ENCODE results near the gene MAML3.

MAML3 gene

GRCh38 chr4:139794158-139794954 lies 359.6 kb downstream of the MAML3 start:
- Histone ChIP-seq H3K27ac (peak overlapping the region; percentile 20), H2AFZ (peak overlapping the region; percentile 38), H3K79me2 (no peaks in the 10 kb centered on the region), H3K9ac (no peak overlapping the region), H3K4me2 (ENCODE audit: low read length) (no peak overlapping the region), H3K27me3 (ENCODE audit: control insufficient read depth, insufficient read depth, low read length) (no peaks in the 10 kb centered on the region), H3K4me1 (peaks cover 14% of the 10 kb centered on the region), H3K4me3 (ENCODE audit: low read depth, low read length) (no peak overlapping the region), H3K36me3 (ENCODE audit: control insufficient read depth, insufficient read depth, low read length) (no peaks in the 10 kb centered on the region), H3K9me3 (ENCODE audit: control insufficient read depth, low read length) (no peaks in the 10 kb centered on the region)
- TF ChIP-seq, protein P1, sequence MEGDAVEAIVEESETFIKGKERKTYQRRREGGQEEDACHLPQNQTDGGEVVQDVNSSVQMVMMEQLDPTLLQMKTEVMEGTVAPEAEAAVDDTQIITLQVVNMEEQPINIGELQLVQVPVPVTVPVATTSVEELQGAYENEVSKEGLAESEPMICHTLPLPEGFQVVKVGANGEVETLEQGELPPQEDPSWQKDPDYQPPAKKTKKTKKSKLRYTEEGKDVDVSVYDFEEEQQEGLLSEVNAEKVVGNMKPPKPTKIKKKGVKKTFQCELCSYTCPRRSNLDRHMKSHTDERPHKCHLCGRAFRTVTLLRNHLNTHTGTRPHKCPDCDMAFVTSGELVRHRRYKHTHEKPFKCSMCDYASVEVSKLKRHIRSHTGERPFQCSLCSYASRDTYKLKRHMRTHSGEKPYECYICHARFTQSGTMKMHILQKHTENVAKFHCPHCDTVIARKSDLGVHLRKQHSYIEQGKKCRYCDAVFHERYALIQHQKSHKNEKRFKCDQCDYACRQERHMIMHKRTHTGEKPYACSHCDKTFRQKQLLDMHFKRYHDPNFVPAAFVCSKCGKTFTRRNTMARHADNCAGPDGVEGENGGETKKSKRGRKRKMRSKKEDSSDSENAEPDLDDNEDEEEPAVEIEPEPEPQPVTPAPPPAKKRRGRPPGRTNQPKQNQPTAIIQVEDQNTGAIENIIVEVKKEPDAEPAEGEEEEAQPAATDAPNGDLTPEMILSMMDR (IDR thresholded peaks at IDR 0.05), result no peak

DNA sequence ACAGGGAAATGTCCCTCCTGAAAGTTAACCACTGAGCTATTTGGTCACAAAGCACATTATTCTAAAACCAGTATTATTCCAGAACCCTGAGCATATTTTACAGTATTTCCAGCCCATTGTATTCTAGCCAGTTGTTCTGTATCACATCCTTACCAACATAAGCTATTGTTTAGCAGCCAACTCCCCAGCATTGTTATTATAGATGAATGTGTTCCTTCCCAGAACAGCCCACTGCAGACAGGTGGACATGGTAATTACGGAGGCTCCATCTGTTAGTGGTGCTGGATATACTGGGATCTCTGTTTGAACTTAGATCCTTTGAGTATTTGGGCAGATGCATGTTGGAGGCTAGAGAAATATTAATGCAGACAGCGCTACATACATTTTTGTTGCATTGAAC lies 362.3 kb downstream of the MAML3 start:
- H3K27me3 ChIP-seq (ENCODE audit: control insufficient read depth, insufficient read depth, low read length), result no peaks in the 10 kb centered on the region
- H3K9ac ChIP-seq, result no peak overlapping the region
- no peak overlapping the region for H3K4me2 ChIP-seq (ENCODE audit: low read length)
- H3K79me2 ChIP-seq, result no peaks in the 10 kb centered on the region
- TF ChIP-seq, protein P1 (IDR thresholded peaks at IDR 0.05), result no peak
- H3K36me3 ChIP-seq (ENCODE audit: control insufficient read depth, insufficient read depth, low read length), result no peaks in the 10 kb centered on the region
- H3K4me3 ChIP-seq (ENCODE audit: low read depth, low read length), result no peak overlapping the region
- H2AFZ ChIP-seq, result no peak overlapping the region
- no peaks in the 10 kb centered on the region for H3K9me3 ChIP-seq (ENCODE audit: control insufficient read depth, low read length)
- H3K27ac ChIP-seq, result no peak overlapping the region
- H3K4me1 ChIP-seq, result peaks cover 10% of the 10 kb centered on the region

- H3K27me3 ChIP-seq (ENCODE audit: control insufficient read depth, insufficient read depth, low read length), result no peaks in the 10 kb centered on the region
- H3K79me2 ChIP-seq, result no peaks in the 10 kb centered on the region
- no peak overlapping the region for H3K4me2 ChIP-seq (ENCODE audit: low read length)
- H3K9ac ChIP-seq, result no peak overlapping the region
- H3K27ac ChIP-seq, result no peak overlapping the region
- no peaks in the 10 kb centered on the region for H3K36me3 ChIP-seq (ENCODE audit: control insufficient read depth, insufficient read depth, low read length)
- H3K9me3 ChIP-seq (ENCODE audit: control insufficient read depth, low read length), result no peaks in the 10 kb centered on the region
- TF ChIP-seq, protein P1 (IDR thresholded peaks at IDR 0.05), result no peak
- peaks cover 6% of the 10 kb centered on the region for H3K4me1 ChIP-seq
- H2AFZ ChIP-seq, result no peak overlapping the region
- H3K4me3 ChIP-seq (ENCODE audit: low read depth, low read length), result no peak overlapping the region
Measured at GRCh38 chr4:139790291-139790690, 363.7 kb downstream of the MAML3 start.

DNA sequence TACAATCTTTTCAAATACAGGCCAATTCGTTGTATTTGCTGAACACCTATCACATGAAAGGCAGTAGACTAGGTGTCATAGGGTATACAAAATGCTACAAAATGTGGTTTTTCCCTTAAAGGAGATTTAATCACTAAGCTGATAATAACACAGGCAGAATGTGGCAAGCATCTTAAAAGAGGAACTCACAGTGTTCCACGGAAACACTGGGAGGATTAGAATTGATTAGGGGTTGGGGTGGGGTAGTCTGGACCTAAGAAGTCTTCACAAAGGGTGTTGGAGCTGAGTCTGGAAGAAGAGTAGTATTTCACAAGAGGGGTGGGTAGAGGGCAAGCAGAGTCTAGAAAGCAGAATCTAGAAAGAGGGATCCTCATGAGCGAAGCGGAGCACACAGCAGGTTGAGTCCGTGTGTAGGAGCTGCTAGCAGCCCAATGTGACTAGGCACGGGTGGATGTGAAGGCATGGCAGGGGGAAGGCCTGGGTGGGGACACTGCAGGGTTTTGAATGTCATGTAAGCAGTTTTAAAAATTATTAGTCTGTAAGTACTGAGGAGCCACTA lies 364.8 kb downstream of the MAML3 start:
- no peak overlapping the region for H2AFZ ChIP-seq
- H3K4me1 ChIP-seq, result peaks cover 1% of the 10 kb centered on the region
- no peaks in the 10 kb centered on the region for H3K36me3 ChIP-seq (ENCODE audit: control insufficient read depth, insufficient read depth, low read length)
- H3K27ac ChIP-seq, result no peak overlapping the region
- no peaks in the 10 kb centered on the region for H3K79me2 ChIP-seq
- H3K9me3 ChIP-seq (ENCODE audit: control insufficient read depth, low read length), result no peaks in the 10 kb centered on the region
- H3K4me3 ChIP-seq (ENCODE audit: low read depth, low read length), result no peak overlapping the region
- no peak overlapping the region for H3K9ac ChIP-seq
- TF ChIP-seq, protein P1 (IDR thresholded peaks at IDR 0.05), result no peak
- H3K4me2 ChIP-seq (ENCODE audit: low read length), result no peak overlapping the region
- no peaks in the 10 kb centered on the region for H3K27me3 ChIP-seq (ENCODE audit: control insufficient read depth, insufficient read depth, low read length)
